ENCODE measurements around the gene CHAD. TPM values are rescaled to one million over a fixed set of nuclear protein-coding genes. Genes with fewer than 3 reads are reported as not detected.

The CHAD gene
- polyA plus RNA-seq, 1 experiment: not detected

- no peak for DNase-seq (ENCODE audit: low read depth, low spot score)
Observed at GRCh38 chr17:50465171-50465570, 3.5 kb downstream of the CHAD start.

GRCh38 chr17:50464736-50465135 lies 3.9 kb downstream of the CHAD start:
- ChIA-PET CTCF (no interaction called here), POLR2A (no interaction called here)
- TF ChIP-seq CTCF (IDR thresholded peaks at IDR 0.05; ENCODE audit: low read depth, low read length): no peak
- Histone ChIP-seq H3K4me3 (ENCODE audit: low read depth, low read length) (no peak overlapping the region), H3K9me3 (ENCODE audit: control insufficient read depth, insufficient read depth, low read length) (peaks cover 4% of the 10 kb centered on the region; the same call in 1 of the 2 replicates), H3K27me3 (ENCODE audit: control insufficient read depth, insufficient read depth, low read length) (peaks cover 25% of the 10 kb centered on the region), H3K27ac (ENCODE audit: low read depth, low read length) (no peak overlapping the region)
- DNase-seq (ENCODE audit: low read depth, low spot score): no peak

More at GRCh38 chr17:50465171-50465570, 3.5 kb downstream of the CHAD start:
- no peak for TF ChIP-seq CTCF (IDR thresholded peaks at IDR 0.05; ENCODE audit: low read depth, low read length)
- H3K4me3 ChIP-seq (ENCODE audit: low read depth, low read length): no peak overlapping the region
- peaks cover 4% of the 10 kb centered on the region; the same call in 1 of the 2 replicates for H3K9me3 ChIP-seq (ENCODE audit: control insufficient read depth, insufficient read depth, low read length)
- CTCF ChIA-PET: no interaction called here
- POLR2A ChIA-PET: no interaction called here
- H3K27me3 ChIP-seq (ENCODE audit: control insufficient read depth, insufficient read depth, low read length): peaks cover 26% of the 10 kb centered on the region
- H3K27ac ChIP-seq (ENCODE audit: low read depth, low read length): no peak overlapping the region

GRCh38 chr17:50464121-50464520 lies 4.6 kb downstream of the CHAD start:
- DNase-seq (ENCODE audit: low read depth, low spot score): no peak
- peaks cover 20% of the 10 kb centered on the region for H3K27me3 ChIP-seq (ENCODE audit: control insufficient read depth, insufficient read depth, low read length)
- ChIA-PET CTCF (no interaction called here), POLR2A (no interaction called here)
- H3K9me3 ChIP-seq (ENCODE audit: control insufficient read depth, insufficient read depth, low read length): peaks cover 4% of the 10 kb centered on the region; the same call in 1 of the 2 replicates
- H3K4me3 ChIP-seq (ENCODE audit: low read depth, low read length): no peak overlapping the region
- no peak for TF ChIP-seq CTCF (IDR thresholded peaks at IDR 0.05; ENCODE audit: low read depth, low read length)
- no peak overlapping the region for H3K27ac ChIP-seq (ENCODE audit: low read depth, low read length)

- Histone ChIP-seq H3K27me3 (ENCODE audit: control insufficient read depth, insufficient read depth, low read length) (peaks cover 6% of the 10 kb centered on the region), H3K27ac (ENCODE audit: low read depth, low read length) (no peak overlapping the region), H3K9me3 (ENCODE audit: control insufficient read depth, insufficient read depth, low read length) (no peaks in the 10 kb centered on the region), H3K4me3 (ENCODE audit: low read depth, low read length) (no peak overlapping the region)
- CTCF ChIA-PET: no interaction called here
- no peak for DNase-seq (ENCODE audit: low read depth, low spot score)
- TF ChIP-seq CTCF (IDR thresholded peaks at IDR 0.05; ENCODE audit: low read depth, low read length): no peak
- POLR2A ChIA-PET: no interaction called here
Observed at GRCh38 chr17:50462446-50462845, 6.2 kb downstream of the CHAD start.

GRCh38 chr17:50461550-50462132 lies 7.0 kb downstream of the CHAD start:
- CTCF ChIA-PET: no interaction called here
- POLR2A ChIA-PET: no interaction called here
- no peaks in the 10 kb centered on the region for H3K9me3 ChIP-seq (ENCODE audit: control insufficient read depth, insufficient read depth, low read length)
- no peak for TF ChIP-seq CTCF (IDR thresholded peaks at IDR 0.05; ENCODE audit: low read depth, low read length)
- peaks cover 2% of the 10 kb centered on the region for H3K27me3 ChIP-seq (ENCODE audit: control insufficient read depth, insufficient read depth, low read length)
- no peak overlapping the region for H3K27ac ChIP-seq (ENCODE audit: low read depth, low read length)
- DNase-seq (ENCODE audit: low read depth, low spot score): no peak
- no peak overlapping the region for H3K4me3 ChIP-seq (ENCODE audit: low read depth, low read length)

All from AG04450 (cell line).